ENCODE results near the gene DYNC2LI1.

DNA sequence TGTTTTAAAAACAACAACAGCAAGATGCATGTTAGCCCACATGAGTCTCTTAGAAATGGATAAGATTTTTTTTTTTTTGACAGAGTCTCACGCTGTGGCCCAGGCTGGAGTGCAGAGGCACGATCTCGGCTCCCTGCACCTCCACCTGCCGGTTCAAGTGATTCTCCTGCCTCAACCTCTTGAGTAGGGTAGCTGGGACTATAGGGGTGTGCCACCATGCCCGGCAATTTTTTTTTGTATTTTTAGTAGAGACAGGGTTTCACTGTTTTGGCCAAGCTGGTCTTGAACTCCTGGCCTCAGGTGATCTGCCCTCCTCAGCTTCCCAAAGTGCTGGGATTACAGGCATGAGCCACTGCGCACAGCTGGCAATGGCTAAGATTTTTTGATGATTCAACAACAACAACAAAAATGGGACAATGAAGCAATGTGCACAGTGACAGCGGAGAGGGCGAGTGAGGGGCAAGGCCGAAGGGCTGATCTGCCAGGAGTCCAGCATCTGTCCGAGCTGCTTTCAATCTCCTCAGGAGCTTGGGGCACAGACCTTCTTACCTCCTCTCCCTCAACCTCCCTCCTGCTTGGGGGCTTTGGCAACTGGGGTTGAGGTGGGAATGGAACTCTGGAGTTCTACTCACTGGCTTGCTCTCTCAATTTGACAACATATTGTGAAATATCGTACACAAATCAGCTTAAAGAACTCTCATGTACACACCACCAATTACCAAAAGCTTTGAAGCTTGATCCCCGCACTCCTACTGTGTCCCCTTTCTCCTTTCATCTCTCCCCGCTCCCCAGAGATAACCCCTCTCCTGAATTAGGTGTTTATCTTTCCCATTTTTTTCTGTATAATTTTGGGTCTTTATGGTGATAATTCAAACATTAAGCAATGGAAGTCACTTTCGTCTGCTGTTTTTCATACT is 68.4 kb downstream of the DYNC2LI1 start:
- TF ChIP-seq, protein P1, sequence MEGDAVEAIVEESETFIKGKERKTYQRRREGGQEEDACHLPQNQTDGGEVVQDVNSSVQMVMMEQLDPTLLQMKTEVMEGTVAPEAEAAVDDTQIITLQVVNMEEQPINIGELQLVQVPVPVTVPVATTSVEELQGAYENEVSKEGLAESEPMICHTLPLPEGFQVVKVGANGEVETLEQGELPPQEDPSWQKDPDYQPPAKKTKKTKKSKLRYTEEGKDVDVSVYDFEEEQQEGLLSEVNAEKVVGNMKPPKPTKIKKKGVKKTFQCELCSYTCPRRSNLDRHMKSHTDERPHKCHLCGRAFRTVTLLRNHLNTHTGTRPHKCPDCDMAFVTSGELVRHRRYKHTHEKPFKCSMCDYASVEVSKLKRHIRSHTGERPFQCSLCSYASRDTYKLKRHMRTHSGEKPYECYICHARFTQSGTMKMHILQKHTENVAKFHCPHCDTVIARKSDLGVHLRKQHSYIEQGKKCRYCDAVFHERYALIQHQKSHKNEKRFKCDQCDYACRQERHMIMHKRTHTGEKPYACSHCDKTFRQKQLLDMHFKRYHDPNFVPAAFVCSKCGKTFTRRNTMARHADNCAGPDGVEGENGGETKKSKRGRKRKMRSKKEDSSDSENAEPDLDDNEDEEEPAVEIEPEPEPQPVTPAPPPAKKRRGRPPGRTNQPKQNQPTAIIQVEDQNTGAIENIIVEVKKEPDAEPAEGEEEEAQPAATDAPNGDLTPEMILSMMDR (conservative IDR thresholded peaks at IDR 0.05; ENCODE audit: low read length) = no peak
- no peak for TF ChIP-seq EZH2phosphoT487 (IDR thresholded peaks at IDR 0.05; ENCODE audit: borderline replicate concordance)
